Fibroblast of the aortic adventitia (primary cell): ENCODE measurements around the gene LEMD2. TPM values are rescaled to one million over a fixed set of nuclear protein-coding genes. Genes with fewer than 3 reads are reported as not detected.

Experiments
- DNase-seq: peaks from one replicate; pipeline ENCODE4 v3.0.0-alpha.2; 2010; ENCODE audit warnings: low read depth
- H3K4me3 ChIP-seq: 2 replicates; pipeline ENCODE4 v1.5.1; 2011; ENCODE audit warnings: low read depth, mild to moderate bottlenecking, control low read depth, low read length, moderate library complexity
- total RNA-seq: library from RNA; depleted of rRNA; stranded (reverse); fragments of >200 nt; gene quantifications from 2 replicates; pipeline ENCODE4 v1.2.3, GENCODE V29; 2012; ENCODE audit warnings: low replicate concordance
- TF ChIP-seq, protein P1 (sequence below): IDR thresholded peaks from 2 replicates; pipeline ENCODE4 v1.5.1; 2011; ENCODE audit warnings: mild to moderate bottlenecking, low read length, control low read depth, inconsistent platforms; ENCODE audit not compliant: insufficient read depth

The LEMD2 gene
- total RNA-seq, 1 donor, result 31.2 TPM

DNA sequence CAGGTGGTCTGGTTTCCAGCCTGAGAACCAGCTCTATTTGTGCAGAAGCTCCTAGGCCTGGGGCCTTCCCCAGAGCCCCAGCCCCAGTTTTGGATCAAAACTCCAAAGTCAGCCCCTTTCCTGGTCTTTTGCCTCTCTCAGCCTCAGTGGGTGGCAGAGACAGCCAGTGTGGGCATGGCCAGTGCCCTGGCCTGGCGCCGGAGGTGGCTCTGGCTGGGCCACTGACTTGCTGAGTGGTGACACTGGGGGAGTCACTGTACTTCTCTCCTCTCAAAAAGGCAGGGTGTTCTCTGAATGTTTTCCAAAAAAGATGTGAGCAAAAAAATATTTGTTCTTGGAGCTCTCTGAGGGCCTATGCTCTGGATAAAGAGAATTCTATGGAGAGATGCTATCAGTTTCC, 34.9 kb upstream of the LEMD2 start:
- DNase-seq, result no peak

DNA sequence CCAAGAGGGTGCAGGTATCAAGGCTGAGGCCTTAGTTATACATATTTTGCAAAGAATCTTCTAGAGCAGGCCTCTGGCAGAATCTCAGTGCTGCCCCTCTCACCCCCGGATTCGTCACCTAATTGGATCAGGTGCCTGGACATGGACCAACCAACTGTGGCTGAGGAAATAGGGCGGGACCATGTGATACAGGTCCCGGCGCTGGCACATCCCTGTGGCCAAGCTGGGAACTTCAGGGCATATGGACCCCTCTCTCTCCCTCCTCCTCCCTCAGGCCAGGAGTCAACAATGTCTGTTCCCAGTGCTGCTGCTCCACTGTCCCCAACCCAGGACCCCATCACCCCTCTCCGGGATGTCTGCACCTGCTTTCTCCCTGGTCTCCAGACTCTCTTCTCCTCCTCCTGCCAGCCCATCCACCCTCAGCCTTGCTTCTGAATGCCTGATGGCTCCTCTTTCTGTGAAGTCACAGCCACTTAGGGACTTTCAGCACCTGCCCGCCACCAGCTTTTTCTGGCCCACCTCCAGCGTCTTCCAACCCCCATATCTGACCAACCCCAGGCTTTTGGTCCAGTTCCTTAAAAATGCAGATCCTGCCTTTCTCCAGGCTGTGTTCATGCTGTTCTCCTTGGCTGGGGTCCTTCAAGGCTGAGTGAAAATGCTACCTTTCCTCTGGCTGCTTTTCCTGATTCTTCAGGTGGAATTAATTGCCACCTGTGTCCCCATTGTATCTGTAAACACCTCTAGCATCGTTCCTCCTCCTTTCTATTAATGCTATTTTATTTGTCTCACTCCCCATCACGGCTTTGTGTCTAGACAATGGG, 33.9 kb upstream of the LEMD2 start:
- TF ChIP-seq, protein P1, sequence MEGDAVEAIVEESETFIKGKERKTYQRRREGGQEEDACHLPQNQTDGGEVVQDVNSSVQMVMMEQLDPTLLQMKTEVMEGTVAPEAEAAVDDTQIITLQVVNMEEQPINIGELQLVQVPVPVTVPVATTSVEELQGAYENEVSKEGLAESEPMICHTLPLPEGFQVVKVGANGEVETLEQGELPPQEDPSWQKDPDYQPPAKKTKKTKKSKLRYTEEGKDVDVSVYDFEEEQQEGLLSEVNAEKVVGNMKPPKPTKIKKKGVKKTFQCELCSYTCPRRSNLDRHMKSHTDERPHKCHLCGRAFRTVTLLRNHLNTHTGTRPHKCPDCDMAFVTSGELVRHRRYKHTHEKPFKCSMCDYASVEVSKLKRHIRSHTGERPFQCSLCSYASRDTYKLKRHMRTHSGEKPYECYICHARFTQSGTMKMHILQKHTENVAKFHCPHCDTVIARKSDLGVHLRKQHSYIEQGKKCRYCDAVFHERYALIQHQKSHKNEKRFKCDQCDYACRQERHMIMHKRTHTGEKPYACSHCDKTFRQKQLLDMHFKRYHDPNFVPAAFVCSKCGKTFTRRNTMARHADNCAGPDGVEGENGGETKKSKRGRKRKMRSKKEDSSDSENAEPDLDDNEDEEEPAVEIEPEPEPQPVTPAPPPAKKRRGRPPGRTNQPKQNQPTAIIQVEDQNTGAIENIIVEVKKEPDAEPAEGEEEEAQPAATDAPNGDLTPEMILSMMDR, result peak; percentile 41
- no peak for DNase-seq
- no peak overlapping the region for H3K4me3 ChIP-seq

More for the DNA sequence above, 34.9 kb upstream of the LEMD2 start:
- TF ChIP-seq, protein P1, result no peak
- no peak overlapping the region for H3K4me3 ChIP-seq

DNA sequence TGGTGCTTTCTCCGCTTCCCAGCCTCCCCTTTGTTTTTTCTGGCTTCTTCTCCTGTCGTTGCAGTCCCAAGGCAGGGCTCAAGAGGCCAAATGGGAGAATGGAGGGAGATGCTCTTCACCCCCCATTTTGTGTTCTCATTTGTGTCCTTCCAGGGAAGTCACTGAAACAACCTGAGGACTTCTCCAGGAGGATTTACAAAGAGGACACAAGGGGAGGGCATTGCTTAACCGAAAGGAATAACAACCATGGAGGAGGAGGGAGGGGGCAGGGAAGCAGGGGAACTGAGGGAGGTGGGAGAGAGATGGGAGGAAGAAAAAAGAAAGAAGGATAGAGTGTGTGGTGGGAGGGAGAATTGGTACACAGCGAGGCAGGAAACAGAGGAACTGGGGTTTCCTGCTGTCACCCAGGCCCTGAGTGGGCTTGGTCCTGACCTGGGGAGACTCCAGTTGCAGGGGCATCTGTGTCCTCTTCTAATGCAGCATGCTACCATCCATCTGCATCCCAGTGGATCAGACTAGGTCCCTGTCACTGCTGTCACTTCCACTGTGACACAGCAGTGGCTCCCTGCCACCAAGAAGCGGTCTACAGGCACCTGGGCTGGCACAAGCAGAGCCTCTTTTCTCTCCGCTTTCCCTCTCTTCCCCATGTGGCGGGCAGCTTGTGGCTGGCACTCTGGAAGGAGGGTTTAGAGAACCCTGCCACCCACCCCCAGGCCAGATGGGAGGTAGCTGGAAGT, 32.0 kb upstream of the LEMD2 start:
- no peak overlapping the region for H3K4me3 ChIP-seq
- TF ChIP-seq, protein P1, result no peak
- no peak for DNase-seq

DNA sequence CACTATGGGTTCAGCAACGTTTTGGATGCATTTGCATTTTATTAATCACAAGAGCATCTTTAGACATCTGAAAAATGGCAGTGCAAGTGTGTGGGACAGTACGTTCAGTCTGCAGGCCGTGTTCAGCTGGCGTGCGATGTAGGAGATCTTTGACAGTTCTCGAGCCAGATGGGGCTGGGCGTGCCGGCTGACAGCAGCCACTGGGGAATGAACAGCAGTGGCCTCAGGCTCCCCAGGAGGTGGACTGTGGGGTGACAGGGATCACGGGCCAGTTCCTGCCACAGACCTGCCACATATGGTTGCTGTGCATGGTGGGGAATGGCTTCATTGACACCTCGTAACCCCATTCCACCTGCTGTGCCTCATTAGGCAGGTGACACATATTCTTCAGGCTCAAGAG, 31.3 kb upstream of the LEMD2 start:
- no peak overlapping the region for H3K4me3 ChIP-seq
- no peak for DNase-seq
- TF ChIP-seq, protein P1, result no peak

DNA sequence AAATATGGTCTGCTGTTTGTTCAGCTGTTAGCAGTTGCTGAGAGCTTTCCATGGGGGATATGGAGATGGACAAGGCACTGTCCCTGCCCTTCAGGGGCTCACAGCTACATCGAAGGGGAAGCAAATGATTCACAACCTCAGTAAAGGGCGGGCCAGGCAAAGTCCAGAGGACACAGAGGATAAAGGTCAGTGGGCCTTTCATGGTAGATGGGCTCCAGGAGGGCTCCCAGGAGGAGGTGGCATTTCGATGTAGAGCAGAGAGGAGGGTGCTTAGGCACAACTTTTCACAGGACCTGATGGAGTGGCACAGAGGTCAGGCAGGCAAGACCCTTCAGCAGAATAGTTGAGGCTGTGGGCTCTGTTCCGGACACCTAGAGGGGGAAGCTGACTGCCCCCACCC, 30.1 kb upstream of the LEMD2 start:
- H3K4me3 ChIP-seq, result no peak overlapping the region
- TF ChIP-seq, protein P1, result no peak
- no peak for DNase-seq

DNA sequence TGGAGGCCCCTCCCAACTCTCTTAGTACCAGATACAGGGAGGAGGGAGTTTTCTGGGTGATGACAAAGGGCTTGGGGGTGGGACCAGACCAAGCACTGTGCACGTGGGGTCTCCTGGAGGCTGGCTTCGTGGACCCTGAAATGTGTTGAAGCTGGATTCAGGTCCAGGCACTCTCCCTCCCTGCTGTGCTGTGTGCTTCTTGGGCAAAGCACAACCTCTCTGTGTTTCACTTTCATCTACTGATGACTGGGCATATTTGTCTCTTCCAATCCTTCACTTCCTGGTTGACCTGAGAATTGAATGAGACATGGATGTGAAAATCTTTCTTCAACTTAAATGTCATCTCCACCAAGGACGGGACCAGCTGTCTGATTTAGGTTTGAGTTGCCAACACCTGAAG, 29.4 kb upstream of the LEMD2 start:
- DNase-seq, result no peak
- TF ChIP-seq, protein P1, result no peak
- no peak overlapping the region for H3K4me3 ChIP-seq
